Raji (cell line): Measurements from ENCODE around the gene ADPRHL1.

Source experiments
- POLR2A ChIP-seq: IDR thresholded peaks from 2 replicates; pipeline ENCODE4 v1.6.1; 2011; ENCODE audit warnings: low read depth, low read length, control low read depth; ENCODE audit not compliant: insufficient read depth

The ADPRHL1 gene

DNA sequence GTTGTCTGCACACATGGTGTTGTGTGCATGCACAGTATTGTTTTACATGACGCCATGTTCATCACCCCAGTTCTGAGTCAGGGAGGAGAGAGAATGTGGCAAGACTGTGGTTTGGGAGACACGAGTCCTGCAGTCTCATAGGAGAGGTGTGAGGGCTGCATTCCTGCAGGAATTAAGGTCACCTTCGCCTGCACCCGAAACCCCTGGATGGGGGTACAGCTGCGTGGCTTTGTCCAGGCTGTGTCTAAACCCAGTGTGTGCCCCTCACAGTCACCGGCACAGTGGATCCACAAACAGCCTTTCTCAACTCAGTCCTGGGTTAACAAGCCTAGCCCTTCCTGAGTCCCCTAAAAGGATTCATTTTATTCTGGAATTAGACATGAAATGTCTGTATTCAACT is 5.7 kb downstream of the ADPRHL1 start:
- no peak for TF ChIP-seq POLR2A

DNA sequence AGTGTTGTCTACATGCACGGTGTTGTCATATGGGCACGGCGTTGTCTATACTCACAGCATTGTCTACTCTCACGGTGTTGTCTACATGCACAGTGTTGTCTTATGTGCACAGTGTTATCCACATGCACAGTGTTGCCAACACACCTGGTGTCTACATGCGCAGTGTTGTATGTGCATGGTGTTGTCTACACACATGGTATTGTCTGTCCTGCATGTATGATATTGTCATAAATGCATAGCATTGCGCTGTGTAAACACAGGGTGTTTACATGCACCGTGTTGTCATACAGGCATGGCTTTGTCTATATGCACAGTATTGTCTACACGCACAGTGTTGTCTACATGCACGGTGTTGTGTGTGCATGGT is 6.8 kb downstream of the ADPRHL1 start:
- TF ChIP-seq POLR2A, result no peak

DNA sequence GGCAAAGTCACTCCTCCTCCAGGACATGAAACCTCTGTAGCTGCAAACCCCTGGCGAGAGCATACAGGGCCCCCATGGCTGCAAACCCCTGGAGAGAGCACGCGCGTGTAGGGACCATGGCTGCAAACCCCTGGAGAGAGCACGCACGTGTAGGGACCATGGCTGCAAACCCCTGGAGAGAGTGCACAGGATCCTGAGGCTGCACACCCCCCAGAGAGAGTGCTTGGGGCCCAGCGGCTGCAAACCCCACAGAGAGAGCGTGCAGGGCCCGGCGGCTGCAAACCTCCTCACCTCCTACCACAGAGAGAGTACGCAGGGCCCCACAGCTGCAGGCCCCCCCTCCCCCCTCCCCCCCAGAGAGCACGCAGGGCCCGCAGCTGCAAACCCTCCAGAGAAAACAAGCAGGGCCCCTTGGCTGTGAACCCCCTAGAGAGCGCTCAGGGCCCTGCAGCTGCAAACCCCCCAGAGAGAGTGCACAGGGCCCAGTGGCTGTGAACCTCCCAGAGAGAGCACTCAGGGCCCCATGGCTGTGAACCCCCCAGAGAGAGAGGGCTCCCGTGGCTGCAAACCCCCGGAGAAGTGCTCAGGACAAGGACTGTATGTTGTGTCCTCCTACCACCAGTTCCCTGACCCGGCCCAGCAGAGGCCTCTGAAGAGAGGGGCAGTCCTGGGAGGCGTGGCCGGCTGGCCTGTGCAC is 7.3 kb downstream of the ADPRHL1 start:
- TF ChIP-seq POLR2A, result no peak

DNA sequence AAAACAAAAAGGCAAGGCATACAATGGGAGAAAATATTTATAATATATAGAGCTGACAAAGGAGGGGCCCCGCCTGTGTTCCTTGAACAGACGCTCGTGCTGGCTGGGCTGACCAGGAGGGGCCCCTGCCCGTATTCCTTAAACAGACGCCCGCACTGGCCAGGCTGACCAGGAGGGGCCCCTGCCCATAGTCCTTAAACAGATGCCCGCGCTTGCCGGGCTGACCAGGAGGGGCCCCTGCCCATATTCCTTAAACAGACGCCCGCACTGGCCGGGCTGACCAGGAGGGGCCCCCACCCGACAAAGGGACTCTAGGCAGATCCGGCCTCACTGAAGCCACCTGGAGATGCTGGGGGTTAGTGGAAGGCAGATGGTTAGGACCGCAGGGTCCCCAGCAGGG is 9.3 kb downstream of the ADPRHL1 start:
- TF ChIP-seq POLR2A, result no peak

DNA sequence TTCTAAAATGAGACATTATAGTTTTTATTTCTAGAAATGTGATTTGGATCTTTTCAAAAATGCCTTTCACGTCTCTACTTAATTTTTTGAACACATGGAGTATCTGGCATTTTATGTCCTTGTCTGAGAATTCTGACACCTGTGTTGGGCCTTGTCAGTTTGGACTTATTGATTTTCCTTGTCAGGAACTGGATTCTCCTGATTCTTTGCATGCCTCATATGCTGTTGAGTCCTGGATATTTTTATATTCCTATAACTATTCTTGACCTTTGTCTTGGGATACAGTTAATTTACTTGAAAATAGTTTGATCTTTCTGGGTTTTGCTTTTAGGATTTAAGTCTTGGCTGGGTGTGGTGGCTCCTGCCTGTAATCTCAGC is 10.3 kb downstream of the ADPRHL1 start:
- no peak for TF ChIP-seq POLR2A

DNA sequence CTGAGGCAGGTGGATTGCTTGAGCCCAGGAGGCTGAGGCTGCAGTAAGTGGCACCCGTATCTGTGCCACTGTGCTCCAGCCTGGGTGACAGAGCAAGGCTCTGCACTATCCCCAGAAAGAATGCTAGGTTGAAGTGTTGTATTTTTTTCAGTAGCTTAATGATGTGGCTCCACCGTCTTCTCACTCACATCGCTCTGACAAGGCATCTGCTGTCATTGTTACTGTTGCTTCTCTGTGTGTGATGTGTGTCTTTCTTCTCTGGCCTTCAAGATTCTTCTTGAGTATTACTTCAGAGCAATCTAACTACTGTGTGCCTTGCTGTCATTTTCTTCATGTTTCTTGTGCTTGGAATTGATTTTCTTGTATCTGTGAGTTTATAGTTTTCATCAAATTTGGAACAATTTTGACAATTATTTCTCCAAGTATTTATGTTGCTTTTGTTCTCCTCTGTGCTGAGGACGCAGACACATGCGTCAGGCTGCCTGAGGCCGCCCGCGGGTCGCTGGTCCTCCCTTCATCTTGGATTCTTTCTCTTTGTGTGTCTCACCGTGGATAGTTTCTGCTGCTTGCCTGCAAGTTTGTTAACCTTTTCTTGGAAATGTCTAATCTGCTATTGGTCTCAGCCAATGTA is 10.8 kb downstream of the ADPRHL1 start:
- TF ChIP-seq POLR2A, result no peak

DNA sequence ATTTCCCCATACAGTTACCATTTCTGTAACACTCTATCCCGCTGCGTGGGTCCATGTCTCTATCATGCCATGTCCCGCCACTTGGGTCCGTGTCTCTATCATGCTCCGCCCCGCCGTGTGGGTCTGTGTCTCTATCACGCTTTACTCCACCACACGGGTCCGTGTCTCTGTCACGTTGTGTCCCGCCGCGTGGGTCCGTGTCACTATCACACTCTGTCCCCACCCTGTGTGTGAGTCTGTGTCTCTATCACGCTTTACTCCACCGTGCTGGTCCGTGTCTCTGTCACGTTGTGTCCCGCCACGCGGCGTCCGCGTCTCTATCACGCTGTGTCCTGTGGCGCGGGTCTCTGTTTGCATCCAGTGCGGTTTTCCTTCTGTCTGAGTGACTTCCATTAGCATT is 11.6 kb downstream of the ADPRHL1 start:
- no peak for TF ChIP-seq POLR2A

DNA sequence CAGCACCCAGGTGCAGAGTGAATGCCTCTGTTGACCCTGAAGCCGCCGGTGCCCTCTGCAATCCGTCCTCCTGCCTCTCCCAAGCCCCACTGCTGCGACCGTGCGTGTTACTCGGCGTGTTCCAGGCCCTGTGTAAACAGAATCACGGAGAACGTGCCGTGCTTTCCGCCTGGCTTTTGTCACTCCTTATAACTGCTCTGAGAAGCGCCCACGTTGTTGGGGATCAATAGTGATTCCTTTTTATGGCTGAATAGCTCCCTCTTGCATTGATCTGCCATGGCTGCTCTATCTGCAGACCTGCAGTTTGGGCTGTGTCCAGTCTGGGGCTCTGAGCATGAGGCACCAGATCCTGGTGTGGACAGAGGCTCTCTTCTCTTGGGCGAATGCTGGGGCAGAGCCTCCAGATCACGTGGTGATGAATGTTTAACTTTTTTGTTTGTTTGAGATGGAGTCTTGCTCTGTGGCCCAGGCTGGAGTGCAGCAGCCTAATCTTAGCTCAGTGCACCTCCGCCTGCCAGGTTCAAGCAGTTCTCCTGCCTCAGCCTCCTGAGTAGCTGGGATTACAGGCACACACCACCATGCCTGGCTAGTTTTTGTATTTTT is 15.8 kb downstream of the ADPRHL1 start:
- TF ChIP-seq POLR2A, result no peak

DNA sequence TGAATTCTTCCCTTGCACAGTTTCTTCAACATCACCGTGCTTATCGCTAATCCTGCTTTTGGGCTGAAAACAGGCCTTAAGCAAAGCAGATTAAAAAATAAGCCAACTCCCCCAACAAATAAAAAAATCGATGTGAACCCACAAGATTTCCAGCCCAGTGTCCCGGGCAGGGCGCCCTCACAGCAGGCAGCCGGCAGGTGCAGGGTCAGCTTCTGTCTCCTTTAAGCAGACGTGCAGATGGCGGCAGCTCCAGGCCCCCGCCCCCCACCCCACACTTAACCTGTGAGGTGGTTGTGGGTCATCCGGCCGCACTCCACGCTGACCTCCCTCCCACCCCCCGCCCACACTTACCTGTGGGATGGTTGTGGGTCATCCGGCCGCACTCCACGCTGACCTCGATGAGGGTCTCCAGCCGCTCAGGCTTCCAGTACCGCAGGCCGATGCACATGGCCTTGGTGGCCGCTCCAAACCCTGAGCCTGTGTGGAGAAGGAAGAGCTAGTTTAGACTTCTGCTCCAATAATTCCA is 19.8 kb downstream of the ADPRHL1 start:
- TF ChIP-seq POLR2A, result no peak

DNA sequence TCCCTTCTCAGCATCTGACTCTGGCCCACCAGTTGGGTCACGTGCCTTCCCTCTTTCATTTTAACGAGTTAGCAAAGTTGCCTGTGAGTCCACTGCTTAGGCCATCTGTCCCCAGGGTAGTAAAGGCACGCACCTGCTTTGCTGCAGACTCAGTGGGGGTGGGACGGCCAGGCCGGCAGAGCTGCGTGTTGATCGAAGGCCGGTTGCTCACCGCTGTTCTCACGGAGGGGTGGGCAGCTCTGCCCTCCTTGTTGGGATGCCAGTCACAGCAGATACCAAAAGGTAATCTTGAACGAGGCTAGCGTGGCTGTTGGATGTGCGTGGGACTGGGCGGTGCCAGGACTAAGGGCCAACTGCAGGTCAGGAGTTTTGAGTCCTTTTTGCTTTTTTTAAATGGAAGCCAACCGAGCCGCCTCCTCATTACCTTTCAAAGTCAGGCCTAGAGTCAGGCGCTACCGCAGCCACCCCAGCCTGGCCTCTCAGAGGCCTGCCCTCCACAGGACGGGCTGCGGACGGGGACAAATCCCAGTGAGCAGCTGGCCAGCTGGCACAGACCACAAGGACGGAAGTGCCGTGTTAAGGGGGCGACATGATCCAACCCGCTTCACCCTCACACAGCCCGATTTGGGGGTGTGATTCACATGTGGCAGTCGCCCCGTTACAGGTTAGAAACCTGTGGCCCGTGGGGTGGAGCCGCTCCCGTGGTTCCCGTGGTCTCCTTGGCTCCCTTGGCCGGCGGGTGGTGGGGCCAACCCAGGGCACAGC is 20.6 kb downstream of the ADPRHL1 start:
- TF ChIP-seq POLR2A, result no peak

DNA sequence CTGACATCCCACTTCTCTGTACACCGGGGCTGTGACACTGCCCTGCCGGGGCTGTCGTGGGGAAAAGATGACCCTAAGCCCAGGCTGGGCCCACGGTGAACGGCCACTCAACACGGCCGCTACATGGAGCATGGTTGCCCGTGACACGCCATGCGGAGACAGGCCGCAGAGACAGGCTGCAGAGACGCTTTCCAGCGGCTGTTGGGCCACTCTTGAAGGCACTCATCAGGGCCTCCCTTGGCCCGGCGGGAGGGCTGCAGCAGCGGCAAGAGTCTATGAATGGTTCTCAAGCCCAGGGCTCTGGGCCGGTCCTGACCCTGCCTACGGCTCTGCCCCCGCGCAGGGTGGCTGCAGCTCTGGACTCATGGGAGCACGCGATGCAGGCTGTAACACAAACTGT is 22.1 kb downstream of the ADPRHL1 start:
- TF ChIP-seq POLR2A, result no peak

DNA sequence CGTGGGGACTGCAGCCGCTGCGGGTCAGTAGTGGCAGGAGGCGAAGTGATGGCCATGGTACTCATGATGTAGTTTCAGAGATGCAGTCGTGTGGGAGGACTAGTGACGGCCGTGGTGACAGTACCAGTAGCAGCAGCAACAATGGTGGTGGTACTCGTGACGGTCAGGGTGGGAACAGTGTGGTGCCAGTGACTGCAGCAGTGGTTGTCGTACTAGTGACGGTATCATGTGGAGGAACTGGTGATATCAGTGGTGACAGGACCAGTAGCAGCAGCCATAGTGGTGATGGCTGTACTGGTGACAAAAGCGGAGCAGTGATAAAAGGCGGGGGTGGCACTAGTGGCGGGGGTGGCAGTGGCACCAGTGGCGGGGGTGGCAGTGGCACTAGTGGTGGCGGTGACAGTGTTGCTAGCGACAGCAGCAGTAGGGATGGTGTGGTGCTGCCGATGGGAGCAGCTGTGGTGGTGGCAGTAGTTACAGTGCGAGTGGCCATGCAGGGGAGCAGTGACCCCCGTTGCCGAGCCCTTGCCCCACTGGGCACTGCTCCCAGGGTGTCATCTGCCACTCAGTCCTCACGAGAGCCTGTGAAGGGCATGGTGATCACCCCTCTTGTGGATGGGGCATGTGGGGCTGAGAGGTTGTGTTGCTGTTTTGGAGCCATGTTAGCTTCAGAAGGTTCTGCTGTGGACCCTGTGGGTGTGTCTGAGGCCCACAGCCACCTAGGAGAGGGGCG is 22.7 kb downstream of the ADPRHL1 start:
- TF ChIP-seq POLR2A, result no peak

DNA sequence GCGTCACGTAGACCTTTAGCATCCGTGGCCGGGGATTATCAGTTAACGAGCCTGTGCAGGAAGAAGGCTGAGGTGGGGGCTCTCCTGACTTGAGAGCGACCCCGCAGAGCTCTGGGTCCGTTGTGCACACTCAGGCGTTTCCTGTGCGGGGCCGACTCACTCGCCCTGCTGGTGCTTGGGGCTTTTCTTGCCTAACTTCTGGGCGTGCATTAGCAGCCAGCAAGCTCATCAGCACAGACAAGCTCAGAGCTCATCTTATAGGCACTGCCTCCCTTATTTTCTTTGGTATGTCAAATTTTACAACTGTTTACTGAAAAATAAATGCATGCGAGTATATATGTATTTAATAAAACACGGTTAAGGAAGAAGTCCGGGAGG is 23.7 kb downstream of the ADPRHL1 start:
- no peak for TF ChIP-seq POLR2A

DNA sequence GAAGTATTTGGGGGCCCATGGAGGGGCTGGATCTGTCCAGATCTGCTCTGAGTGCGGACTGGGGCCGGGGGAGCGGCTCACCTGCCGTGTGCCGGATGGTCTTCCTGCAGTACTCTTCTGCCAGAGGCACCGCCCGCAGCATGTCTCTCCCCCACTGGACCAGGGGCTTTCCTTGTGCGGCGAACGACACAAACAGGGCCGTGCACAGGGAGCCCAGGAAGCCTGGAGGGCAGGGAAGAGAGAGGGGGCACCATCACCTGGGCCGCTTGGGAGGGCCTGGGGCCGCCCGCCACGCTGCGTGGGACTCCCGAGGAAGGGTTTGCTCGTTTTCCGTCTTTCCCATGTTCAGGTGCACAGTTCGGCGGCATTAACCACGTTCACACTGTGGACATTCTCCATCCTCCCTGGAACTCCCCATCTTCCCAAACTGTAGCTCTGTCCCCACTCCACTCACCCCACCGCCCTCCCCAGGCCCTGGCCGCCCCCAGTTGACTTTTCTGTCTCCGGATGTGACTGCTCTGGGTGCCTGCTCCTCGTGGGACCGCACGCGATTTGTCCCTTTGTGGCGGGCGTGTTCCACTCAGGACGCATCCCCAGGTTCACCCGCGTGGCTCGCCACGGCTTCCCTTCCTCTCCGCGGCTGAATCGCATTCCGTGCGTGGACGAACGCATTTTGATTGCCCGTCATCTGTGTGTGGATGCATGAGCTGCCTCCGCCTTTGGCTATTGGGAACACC is 24.2 kb downstream of the ADPRHL1 start:
- no peak for TF ChIP-seq POLR2A

DNA sequence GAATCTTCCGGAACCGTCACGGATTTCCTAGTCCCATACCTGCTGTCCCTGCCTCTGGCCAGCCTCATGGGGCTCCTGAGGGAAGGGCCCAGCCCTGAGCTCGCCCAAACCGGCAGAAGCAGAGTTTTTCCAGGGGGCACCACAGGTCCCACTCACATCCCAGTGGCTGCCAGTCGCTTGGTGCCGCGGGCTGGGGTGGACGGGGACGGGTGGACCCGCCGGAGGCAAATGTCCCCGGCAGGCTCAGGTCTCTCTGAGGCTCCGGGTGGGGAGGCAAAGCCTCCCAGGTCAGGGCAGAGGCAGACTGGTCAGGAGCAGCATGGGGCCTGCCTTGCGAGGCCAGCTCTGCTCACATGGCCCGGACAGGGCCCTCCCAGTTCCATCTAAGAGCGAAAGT is 24.8 kb downstream of the ADPRHL1 start:
- no peak for TF ChIP-seq POLR2A
